BJ (cell line): ENCODE data around the gene NNT. TPM values are rescaled to one million over a fixed set of nuclear protein-coding genes. Genes with fewer than 3 reads are reported as not detected.
A peak's percentile ranks its signal among the peaks of the same experiment; 100 is the strongest.
"Not testable (repeated sequence)": the region's sequence is repeated elsewhere in the genome, so short reads cannot be mapped to it uniquely, and the experiment has no call there.

Experiments
- CTCF ChIA-PET: fragments of 350-600 bp; formaldehyde crosslinking; extraction: SDS; loops from one replicate; lab custom pipeline; 2021; ENCODE audit warnings: antibody characterized with exemption, inconsistent platforms; lab: Yijun Ruan, JAX
- POLR2A ChIA-PET: fragments of 300-600 bp; sonication (Branson Sonifier 250); formaldehyde crosslinking; extraction: SDS; loops from one replicate; lab custom pipeline; 2021; ENCODE audit warnings: antibody characterized with exemption; lab: Charles Lee
- DNase-seq: peaks from one replicate; pipeline ENCODE4 v3.0.0-alpha.2; 2011; ENCODE audit warnings: low read depth
- H3K27me3 ChIP-seq: 2 replicates; pipeline ENCODE4 v1.6.0; 2011; ENCODE audit warnings: low read length; ENCODE audit not compliant: control insufficient read depth, insufficient read depth
- H3K36me3 ChIP-seq: 2 replicates; pipeline ENCODE4 v1.5.1; 2011; ENCODE audit warnings: low read length; ENCODE audit not compliant: control insufficient read depth, insufficient read depth
- H3K4me3 ChIP-seq: 2 replicates; pipeline ENCODE4 v1.5.1; 2011; ENCODE audit warnings: low read depth, mild to moderate bottlenecking, control low read depth, low read length
- CTCF ChIP-seq: IDR thresholded peaks from 2 replicates; pipeline ENCODE4 v1.5.1; 2011; ENCODE audit warnings: low read depth, mild to moderate bottlenecking, control low read depth, inconsistent platforms, low read length, moderate library complexity; ENCODE audit not compliant: insufficient read depth
- polyA minus RNA-seq: library from RNA; depleted of rRNA, polyadenylated mRNA; stranded (reverse); fragments of >200 nt; gene quantifications from 2 replicates; pipeline ENCODE4 v1.2.3, GENCODE V29; 2011; rRNA and poly(A)+ RNA removed
- polyA plus RNA-seq: library from polyadenylated mRNA; depleted of rRNA; stranded (reverse); fragments of >200 nt; gene quantifications from 2 replicates; pipeline ENCODE4 v1.2.3, GENCODE V29; 2011; rRNA removed

NNT gene
- polyA plus RNA-seq (44.8 and 48.7 TPM in 2 replicates), polyA minus RNA-seq (43.9 and 61.9 TPM in 2 replicates)

- ChIA-PET POLR2A (interaction anchor here (0.6 to 0.7 kb wide), 2 partner anchors 43 to 420 kb away, joined by 8 to 17 read pairs; no protein-coding TSS in a partner anchor), CTCF (interaction anchor here (0.9 to 1.4 kb wide), 2 partner anchors 27 to 43 kb away, joined by 3 read pairs; no protein-coding TSS in a partner anchor)
- TF ChIP-seq CTCF: no peak
- H3K27me3 ChIP-seq: no peaks in the 10 kb centered on the region
- H3K36me3 ChIP-seq: no peaks in the 10 kb centered on the region
- peak within 1 kb of the TSS; percentile 76 for H3K4me3 ChIP-seq
- DNase-seq: no peak
Measured at GRCh38 chr5:43602461-43603343, at the start of gene NNT. Gene NNT (plus strand): TSS chr5:43603180. CDS start chr5:43609196, 6,016 bp downstream.

GRCh38 chr5:43553381-43553780 lies 49.6 kb upstream of the NNT start:
- no peak for TF ChIP-seq CTCF
- Histone ChIP-seq H3K36me3 (peaks cover 3% of the 10 kb centered on the region; the same call in 1 of the 2 replicates), H3K4me3 (no peak overlapping the region), H3K27me3 (no peaks in the 10 kb centered on the region)
- DNase-seq: no peak
- ChIA-PET POLR2A (no interaction called here), CTCF (interaction anchor here (0.8 to 1.4 kb wide), 2 partner anchors 12 to 15 kb away, joined by 3 read pairs; no protein-coding TSS in a partner anchor)

- peaks cover 3% of the 10 kb centered on the region; the same call in 1 of the 2 replicates for H3K36me3 ChIP-seq
- no peaks in the 10 kb centered on the region for H3K27me3 ChIP-seq
- CTCF ChIA-PET: interaction anchor here (0.9 to 2.4 kb wide), 4 partner anchors 9 to 70 kb away, joined by 3 to 5 read pairs (median 4); partner anchors contain the start of gene TMEM267
- no peak for DNase-seq
- no peak for TF ChIP-seq CTCF
- POLR2A ChIA-PET: interaction anchor here (0.5 kb wide), 1 partner anchor 116 kb away, joined by 9 read pairs; no protein-coding TSS in a partner anchor
- H3K4me3 ChIP-seq: no peak overlapping the region
Measured at GRCh38 chr5:43554497-43554896, 48.5 kb upstream of the NNT start.

- CTCF ChIA-PET: interaction anchor here (0.6 to 2.4 kb wide), 3 partner anchors 11 to 137 kb away, joined by 3 to 5 read pairs (median 3); no protein-coding TSS in a partner anchor
- POLR2A ChIA-PET: no interaction called here
- H3K36me3 ChIP-seq: peaks cover 2% of the 10 kb centered on the region; the same call in 1 of the 2 replicates
- no peak for DNase-seq
- peak overlapping the region; percentile 89 for H3K4me3 ChIP-seq
- H3K27me3 ChIP-seq: no peaks in the 10 kb centered on the region
- 0 out of 2 replicates have a peak, but pooled peaks have one; percentile 9 for TF ChIP-seq CTCF
Measured at GRCh38 chr5:43555895-43556606, 46.9 kb upstream of the NNT start.

- DNase-seq, H3K36me3 ChIP-seq, POLR2A ChIA-PET, H3K27me3 ChIP-seq: not testable (repeated sequence)
- H3K4me3 ChIP-seq: peak overlapping the region; percentile 89
- CTCF ChIA-PET: interaction anchor here (1.7 kb wide), 1 partner anchor 32 kb away, joined by 3 read pairs; no protein-coding TSS in a partner anchor
Measured at GRCh38 chr5:43556607-43556856, 46.4 kb upstream of the NNT start.
